Astrocyte (in vitro differentiated cells and primary cell): ENCODE data around the gene FHAD1. TPM values are rescaled to one million over a fixed set of nuclear protein-coding genes. Genes with fewer than 3 reads are reported as not detected.

Source experiments
- DNase-seq: peaks from one replicate; pipeline ENCODE4 v3.0.0-alpha.2; 2010; ENCODE audit warnings: low read depth
- FAIRE-seq: peaks from 2 replicates; lab custom pipeline; 2011; peaks lifted over from hg19 to GRCh38; lab: Jason Lieb, UNC
- H2AFZ ChIP-seq: 2 replicates; pipeline ENCODE4 v1.6.0; 2012; ENCODE audit warnings: low read depth, low read length, inconsistent platforms
- H3K27ac ChIP-seq: 2 replicates; pipeline ENCODE4 v1.5.1; 2011; ENCODE audit warnings: low read depth, low read length, inconsistent platforms
- H3K27me3 ChIP-seq: 2 replicates; pipeline ENCODE4 v1.6.0; 2011; ENCODE audit warnings: low read length, inconsistent platforms; ENCODE audit not compliant: insufficient read depth
- H3K36me3 ChIP-seq: 2 replicates; pipeline ENCODE4 v1.5.1; 2011; ENCODE audit warnings: low read length, inconsistent platforms; ENCODE audit not compliant: insufficient read depth
- H3K4me1 ChIP-seq: 2 replicates; pipeline ENCODE4 v1.5.1; 2011; ENCODE audit warnings: low read length, inconsistent platforms; ENCODE audit not compliant: insufficient read depth
- H3K4me2 ChIP-seq: 2 replicates; pipeline ENCODE4 v1.6.0; 2012; ENCODE audit warnings: low read length, inconsistent platforms
- H3K4me3 ChIP-seq: 2 replicates; pipeline ENCODE4 v1.5.1; 2011; ENCODE audit warnings: low read depth, mild to moderate bottlenecking, low read length, inconsistent platforms; ENCODE audit not compliant: insufficient read depth
- H3K79me2 ChIP-seq: 2 replicates; pipeline ENCODE4 v1.6.0; 2012; ENCODE audit warnings: mild to moderate bottlenecking, low read length, inconsistent platforms; ENCODE audit not compliant: insufficient read depth
- H3K9ac ChIP-seq: 2 replicates; pipeline ENCODE4 v1.6.0; 2012; ENCODE audit warnings: mild to moderate bottlenecking, low read length, inconsistent platforms
- H3K9me3 ChIP-seq: 2 replicates; pipeline ENCODE4 v1.5.1; 2012; ENCODE audit warnings: low read depth, mild to moderate bottlenecking, low read length, inconsistent platforms; ENCODE audit not compliant: insufficient read depth
- H4K20me1 ChIP-seq: 2 replicates; pipeline ENCODE4 v1.6.0; 2012; ENCODE audit warnings: low read length, inconsistent platforms; ENCODE audit not compliant: insufficient read depth
- H3K27ac Mint-ChIP-seq: one replicate; pipeline ENCODE4 v1.8.0; 2021; ENCODE audit warnings: mild to moderate bottlenecking, mixed read lengths; ENCODE audit not compliant: unreplicated experiment
- H3K27me3 Mint-ChIP-seq: one replicate; pipeline ENCODE4 v1.8.0; 2021; ENCODE audit warnings: low read depth, mixed read lengths; ENCODE audit not compliant: unreplicated experiment
- H3K36me3 Mint-ChIP-seq: one replicate; pipeline ENCODE4 v1.8.0; 2021; ENCODE audit warnings: low read depth, mixed read lengths; ENCODE audit not compliant: unreplicated experiment
- H3K4me1 Mint-ChIP-seq: one replicate; pipeline ENCODE4 v1.8.0; 2021; ENCODE audit warnings: low read depth, mixed read lengths; ENCODE audit not compliant: unreplicated experiment
- H3K4me3 Mint-ChIP-seq: one replicate; pipeline ENCODE4 v1.8.0; 2021; ENCODE audit warnings: mild to moderate bottlenecking, moderate library complexity, mixed read lengths; ENCODE audit not compliant: unreplicated experiment
- H3K9me3 Mint-ChIP-seq: one replicate; pipeline ENCODE4 v1.8.0; 2021; ENCODE audit warnings: mild to moderate bottlenecking, mixed read lengths; ENCODE audit not compliant: unreplicated experiment
- EZH2 ChIP-seq: IDR thresholded peaks from 2 replicates; pipeline ENCODE4 v1.6.1; 2012; ENCODE audit warnings: mild to moderate bottlenecking, low read length, inconsistent platforms; ENCODE audit not compliant: insufficient read depth
- total RNA-seq: library from RNA; stranded (reverse); gene quantifications from 2 replicates; pipeline ENCODE4 v1.2.1, GENCODE V29; 2021
- TF ChIP-seq, protein P1 (sequence below): IDR thresholded peaks from 2 replicates; pipeline ENCODE4 v1.5.1; 2011; ENCODE audit warnings: low read depth, mild to moderate bottlenecking, inconsistent platforms, low read length, moderate library complexity; ENCODE audit not compliant: insufficient read depth

Gene FHAD1
- total RNA-seq, 1 donor from 2014 or later = 0.25 TPM

DNA sequence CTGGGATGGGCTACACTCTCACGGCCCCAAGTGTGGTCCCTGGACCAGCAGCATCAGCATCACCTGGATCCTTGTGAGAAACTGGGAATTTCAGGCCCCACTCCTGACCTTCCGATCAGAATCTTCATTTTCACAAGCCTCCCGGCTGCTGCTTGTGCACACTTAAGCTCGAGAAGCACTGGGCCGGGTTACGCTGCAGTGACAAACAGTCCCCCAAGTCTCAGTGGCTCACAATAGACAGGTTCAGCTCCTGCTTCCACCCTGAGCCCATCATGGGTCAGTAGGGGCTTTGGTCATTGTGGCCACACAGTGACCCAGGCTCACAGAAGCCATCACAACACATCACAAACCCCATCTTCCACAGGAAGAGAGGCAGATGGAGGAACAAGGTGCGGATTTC, 63.5 kb downstream of the FHAD1 start:
- Mint-ChIP-seq H3K4me3 (no peak overlapping the region), H3K9me3 (peaks cover 28% of the 10 kb centered on the region), H3K36me3 (peaks cover 4% of the 10 kb centered on the region), H3K27me3 (peaks cover 9% of the 10 kb centered on the region), H3K27ac (no peak overlapping the region), H3K4me1 (no peaks in the 10 kb centered on the region)
- no peaks in the 10 kb centered on the region for H3K36me3 ChIP-seq
- no peaks in the 10 kb centered on the region for H3K79me2 ChIP-seq
- no peak overlapping the region for H3K9ac ChIP-seq
- H3K27me3 ChIP-seq = no peaks in the 10 kb centered on the region
- DNase-seq (no peak), FAIRE-seq (no peak)
- H4K20me1 ChIP-seq = no peaks in the 10 kb centered on the region
- H3K4me1 ChIP-seq = no peaks in the 10 kb centered on the region
- H3K4me2 ChIP-seq = no peak overlapping the region
- H2AFZ ChIP-seq = no peak overlapping the region
- no peak overlapping the region for H3K27ac ChIP-seq
- no peak for TF ChIP-seq EZH2
- TF ChIP-seq, protein P1, sequence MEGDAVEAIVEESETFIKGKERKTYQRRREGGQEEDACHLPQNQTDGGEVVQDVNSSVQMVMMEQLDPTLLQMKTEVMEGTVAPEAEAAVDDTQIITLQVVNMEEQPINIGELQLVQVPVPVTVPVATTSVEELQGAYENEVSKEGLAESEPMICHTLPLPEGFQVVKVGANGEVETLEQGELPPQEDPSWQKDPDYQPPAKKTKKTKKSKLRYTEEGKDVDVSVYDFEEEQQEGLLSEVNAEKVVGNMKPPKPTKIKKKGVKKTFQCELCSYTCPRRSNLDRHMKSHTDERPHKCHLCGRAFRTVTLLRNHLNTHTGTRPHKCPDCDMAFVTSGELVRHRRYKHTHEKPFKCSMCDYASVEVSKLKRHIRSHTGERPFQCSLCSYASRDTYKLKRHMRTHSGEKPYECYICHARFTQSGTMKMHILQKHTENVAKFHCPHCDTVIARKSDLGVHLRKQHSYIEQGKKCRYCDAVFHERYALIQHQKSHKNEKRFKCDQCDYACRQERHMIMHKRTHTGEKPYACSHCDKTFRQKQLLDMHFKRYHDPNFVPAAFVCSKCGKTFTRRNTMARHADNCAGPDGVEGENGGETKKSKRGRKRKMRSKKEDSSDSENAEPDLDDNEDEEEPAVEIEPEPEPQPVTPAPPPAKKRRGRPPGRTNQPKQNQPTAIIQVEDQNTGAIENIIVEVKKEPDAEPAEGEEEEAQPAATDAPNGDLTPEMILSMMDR = no peak
- H3K4me3 ChIP-seq = no peak overlapping the region
- peaks cover 8% of the 10 kb centered on the region for H3K9me3 ChIP-seq

DNA sequence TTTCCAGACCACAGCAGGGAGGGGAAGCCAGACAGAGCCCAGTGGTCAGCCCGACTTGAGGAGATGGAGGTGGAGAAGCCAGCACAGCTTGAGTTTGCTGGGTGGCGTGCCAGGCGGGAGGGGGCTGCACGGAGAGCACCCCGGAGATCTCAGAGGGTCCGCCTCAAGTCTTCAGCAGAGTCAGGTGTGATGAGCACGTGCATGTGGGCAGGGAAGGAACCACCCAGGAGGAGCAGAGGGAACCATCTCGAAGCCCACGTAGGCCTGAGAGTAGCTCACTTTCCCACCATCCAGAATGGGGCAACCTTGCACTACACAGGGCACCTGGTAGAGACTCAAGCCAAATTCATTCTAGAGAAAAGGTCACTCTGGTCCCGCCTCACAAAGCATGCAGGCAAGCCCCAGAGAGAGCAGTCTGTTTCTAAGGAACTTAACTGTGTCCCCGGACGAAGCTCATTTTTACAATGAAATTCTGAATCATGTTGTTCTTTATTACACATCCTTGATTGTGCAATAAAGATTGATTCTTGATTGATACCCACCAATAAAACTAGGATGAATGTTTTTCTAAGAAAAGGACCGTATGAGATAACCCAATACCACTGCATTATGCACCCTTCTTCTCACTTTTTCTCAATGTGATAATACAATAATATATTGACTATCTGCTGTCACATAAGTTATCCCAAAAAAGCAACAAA, 64.2 kb downstream of the FHAD1 start:
- Histone ChIP-seq H4K20me1 (no peaks in the 10 kb centered on the region), H3K4me1 (no peaks in the 10 kb centered on the region), H3K36me3 (no peaks in the 10 kb centered on the region), H3K27me3 (no peaks in the 10 kb centered on the region), H2AFZ (no peak overlapping the region), H3K4me3 (no peak overlapping the region), H3K9ac (no peak overlapping the region), H3K4me2 (no peak overlapping the region), H3K79me2 (no peaks in the 10 kb centered on the region), H3K27ac (no peak overlapping the region), H3K9me3 (peaks cover 8% of the 10 kb centered on the region)
- Mint-ChIP-seq H3K27me3 (peaks cover 12% of the 10 kb centered on the region), H3K36me3 (peaks cover 4% of the 10 kb centered on the region), H3K27ac (no peak overlapping the region), H3K4me3 (no peak overlapping the region), H3K9me3 (peaks cover 26% of the 10 kb centered on the region), H3K4me1 (no peaks in the 10 kb centered on the region)
- DNase-seq = no peak
- TF ChIP-seq EZH2 = no peak
- TF ChIP-seq, protein P1 = no peak
- no peak for FAIRE-seq

DNA sequence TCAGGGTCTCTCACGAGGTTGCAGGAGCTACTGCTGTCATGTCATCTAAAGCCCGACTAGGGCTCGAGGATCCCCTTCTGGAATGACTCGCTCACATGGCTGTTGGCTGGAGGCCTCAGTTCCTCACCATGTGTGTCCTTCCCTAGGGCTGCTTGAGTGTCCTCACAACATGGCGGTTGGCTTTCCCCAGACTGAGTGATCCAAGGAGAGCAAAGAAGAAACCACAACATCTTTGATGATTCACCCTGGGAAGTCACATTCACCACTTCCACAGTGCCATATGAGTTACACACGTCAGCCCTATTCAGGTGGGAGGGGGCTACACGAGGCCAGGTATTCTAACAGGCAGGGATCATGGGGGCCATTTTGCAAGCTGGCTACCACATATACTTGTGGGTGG, 64.9 kb downstream of the FHAD1 start:
- Histone ChIP-seq H3K27ac (no peak overlapping the region), H3K9me3 (peaks cover 8% of the 10 kb centered on the region), H3K27me3 (no peaks in the 10 kb centered on the region), H2AFZ (no peak overlapping the region), H3K9ac (no peak overlapping the region), H3K4me3 (no peak overlapping the region), H3K4me1 (no peaks in the 10 kb centered on the region), H3K79me2 (no peaks in the 10 kb centered on the region), H4K20me1 (no peaks in the 10 kb centered on the region), H3K36me3 (no peaks in the 10 kb centered on the region), H3K4me2 (no peak overlapping the region)
- peak; percentile 16 for DNase-seq
- H3K4me3 Mint-ChIP-seq = no peak overlapping the region
- TF ChIP-seq EZH2 = no peak
- TF ChIP-seq, protein P1 = no peak
- H3K4me1 Mint-ChIP-seq = no peaks in the 10 kb centered on the region
- H3K9me3 Mint-ChIP-seq = peaks cover 25% of the 10 kb centered on the region
- FAIRE-seq = no peak
- peaks cover 4% of the 10 kb centered on the region for H3K36me3 Mint-ChIP-seq
- H3K27ac Mint-ChIP-seq = no peak overlapping the region
- H3K27me3 Mint-ChIP-seq = peaks cover 16% of the 10 kb centered on the region
